GM12875 (cell line): ENCODE data around the gene FAR2.

Experiments used
- H3K4me3 ChIP-seq: one replicate; pipeline ENCODE4 v1.5.1; 2011; ENCODE audit warnings: low read depth, low read length, control low read depth
- TF ChIP-seq, protein P1 (sequence below): IDR thresholded peaks from 2 replicates; pipeline ENCODE4 v1.5.1; 2011; ENCODE audit warnings: low read depth, mild to moderate bottlenecking, control low read depth, inconsistent platforms, low read length, moderate library complexity, borderline replicate concordance; ENCODE audit not compliant: insufficient read depth

FAR2 gene

GRCh38 chr12:29216797-29217575 is 67.9 kb downstream of the FAR2 start:
- H3K4me3 ChIP-seq, result no peak overlapping the region
- TF ChIP-seq, protein P1, sequence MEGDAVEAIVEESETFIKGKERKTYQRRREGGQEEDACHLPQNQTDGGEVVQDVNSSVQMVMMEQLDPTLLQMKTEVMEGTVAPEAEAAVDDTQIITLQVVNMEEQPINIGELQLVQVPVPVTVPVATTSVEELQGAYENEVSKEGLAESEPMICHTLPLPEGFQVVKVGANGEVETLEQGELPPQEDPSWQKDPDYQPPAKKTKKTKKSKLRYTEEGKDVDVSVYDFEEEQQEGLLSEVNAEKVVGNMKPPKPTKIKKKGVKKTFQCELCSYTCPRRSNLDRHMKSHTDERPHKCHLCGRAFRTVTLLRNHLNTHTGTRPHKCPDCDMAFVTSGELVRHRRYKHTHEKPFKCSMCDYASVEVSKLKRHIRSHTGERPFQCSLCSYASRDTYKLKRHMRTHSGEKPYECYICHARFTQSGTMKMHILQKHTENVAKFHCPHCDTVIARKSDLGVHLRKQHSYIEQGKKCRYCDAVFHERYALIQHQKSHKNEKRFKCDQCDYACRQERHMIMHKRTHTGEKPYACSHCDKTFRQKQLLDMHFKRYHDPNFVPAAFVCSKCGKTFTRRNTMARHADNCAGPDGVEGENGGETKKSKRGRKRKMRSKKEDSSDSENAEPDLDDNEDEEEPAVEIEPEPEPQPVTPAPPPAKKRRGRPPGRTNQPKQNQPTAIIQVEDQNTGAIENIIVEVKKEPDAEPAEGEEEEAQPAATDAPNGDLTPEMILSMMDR, result no peak

DNA sequence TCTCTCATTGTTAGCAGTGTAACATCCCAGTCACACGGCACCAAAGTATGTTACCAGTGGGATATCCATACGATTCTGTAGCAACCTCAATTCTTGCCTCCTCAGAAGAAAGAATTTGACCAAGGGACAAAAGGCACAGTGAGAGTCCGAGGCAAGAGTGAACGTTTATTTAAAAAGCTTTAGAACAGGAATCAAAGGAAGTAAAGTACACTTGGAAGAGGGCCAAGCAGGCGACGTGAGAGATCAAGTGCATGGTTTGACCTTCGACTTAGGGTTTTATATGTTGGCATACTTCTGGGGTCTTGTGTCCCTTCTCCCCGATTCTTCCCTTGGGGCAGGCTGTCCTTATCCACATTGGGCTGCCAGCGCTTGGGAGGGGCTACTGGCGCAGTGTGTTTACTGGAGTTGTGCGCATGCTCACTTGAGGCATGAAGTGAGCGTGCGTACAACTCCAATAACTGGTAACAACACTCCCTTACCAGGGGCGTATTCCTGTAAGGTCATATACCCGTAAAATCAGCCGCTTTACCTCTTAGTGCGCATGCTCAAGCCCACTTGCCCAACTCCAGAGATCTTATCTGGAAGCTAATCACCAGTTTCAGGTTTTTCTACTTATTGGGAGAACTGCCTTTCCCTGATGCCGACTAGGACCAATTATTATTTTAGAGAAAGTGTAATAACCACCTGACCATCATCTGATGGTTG is 71.7 kb downstream of the FAR2 start:
- TF ChIP-seq, protein P1, result no peak
- no peak overlapping the region for H3K4me3 ChIP-seq

GRCh38 chr12:29222200-29222599 is 73.1 kb downstream of the FAR2 start:
- no peak overlapping the region for H3K4me3 ChIP-seq
- TF ChIP-seq, protein P1, result no peak

DNA sequence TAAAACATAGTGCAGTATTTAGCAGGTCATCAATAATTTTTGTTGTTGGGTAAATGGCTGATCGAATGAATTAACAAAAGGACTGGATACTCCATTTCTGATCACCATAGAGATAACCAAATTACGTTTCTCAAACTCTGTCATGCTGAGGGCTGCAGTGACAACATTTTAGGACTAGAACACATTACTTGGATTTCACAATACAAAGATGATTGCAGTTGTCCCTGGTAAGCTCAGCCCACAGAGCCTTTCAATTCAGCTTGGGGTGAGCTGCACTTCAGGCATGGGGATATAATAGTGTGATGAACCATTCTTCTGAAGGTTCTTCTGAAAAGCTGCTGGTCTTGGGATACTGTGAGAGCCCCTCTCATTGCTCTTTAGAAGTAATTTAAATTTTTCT is 74.3 kb downstream of the FAR2 start:
- H3K4me3 ChIP-seq, result no peak overlapping the region
- TF ChIP-seq, protein P1, result no peak

- H3K4me3 ChIP-seq, result no peak overlapping the region
- TF ChIP-seq, protein P1, result no peak
Measured at GRCh38 chr12:29223956-29224543, 75.0 kb downstream of the FAR2 start.

GRCh38 chr12:29224572-29224971 is 75.5 kb downstream of the FAR2 start:
- TF ChIP-seq, protein P1, result no peak
- H3K4me3 ChIP-seq, result no peak overlapping the region

- no peak overlapping the region for H3K4me3 ChIP-seq
- TF ChIP-seq, protein P1, result no peak
Measured at GRCh38 chr12:29225834-29226233, 76.8 kb downstream of the FAR2 start.
